ENCODE data around the gene SLC39A11.

SLC39A11 gene

DNA sequence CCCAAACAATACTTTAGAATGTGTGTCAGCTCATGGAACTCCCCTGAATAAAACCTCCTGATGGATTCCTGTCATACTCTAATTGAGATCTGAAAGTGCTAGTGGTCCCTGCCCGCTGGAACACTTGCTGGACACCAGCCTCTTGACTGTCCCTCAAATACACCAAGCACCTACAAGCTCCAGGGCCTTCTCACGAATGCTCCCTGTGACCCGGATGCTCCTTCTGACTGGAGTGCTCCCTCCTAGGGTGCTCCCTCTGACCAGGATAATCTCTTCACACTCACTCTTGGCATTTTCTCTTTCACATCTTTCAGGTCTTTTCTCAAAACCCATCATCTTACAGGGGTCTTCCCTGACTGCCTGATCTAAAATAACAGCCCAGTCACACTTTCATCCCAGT is 205.9 kb downstream of the SLC39A11 start:
- no peak for DNase-seq (ENCODE audit: extremely low read depth in 1 of 2, low read depth in 1 of 2)

DNA sequence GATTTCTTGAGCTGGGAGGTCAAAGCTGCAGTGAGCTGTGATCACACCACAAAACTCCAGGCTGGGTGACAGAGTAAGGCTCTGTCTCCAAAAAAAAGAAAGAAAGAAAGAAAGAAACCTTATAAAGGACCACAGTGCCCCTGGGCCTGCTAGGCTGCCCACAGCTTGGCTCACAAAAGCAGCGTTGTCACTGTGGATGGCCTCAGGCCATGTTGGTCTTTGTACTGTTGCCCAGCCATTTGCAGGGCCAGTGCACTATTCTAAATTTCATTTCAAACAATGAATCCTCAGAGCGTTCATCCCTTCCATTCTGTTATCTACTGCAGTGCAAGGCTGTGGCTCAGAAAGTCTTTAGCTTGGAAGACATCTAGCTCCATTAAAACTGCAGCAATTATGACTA is 208.4 kb downstream of the SLC39A11 start:
- no peak for DNase-seq (ENCODE audit: extremely low read depth in 1 of 2, low read depth in 1 of 2)

DNA sequence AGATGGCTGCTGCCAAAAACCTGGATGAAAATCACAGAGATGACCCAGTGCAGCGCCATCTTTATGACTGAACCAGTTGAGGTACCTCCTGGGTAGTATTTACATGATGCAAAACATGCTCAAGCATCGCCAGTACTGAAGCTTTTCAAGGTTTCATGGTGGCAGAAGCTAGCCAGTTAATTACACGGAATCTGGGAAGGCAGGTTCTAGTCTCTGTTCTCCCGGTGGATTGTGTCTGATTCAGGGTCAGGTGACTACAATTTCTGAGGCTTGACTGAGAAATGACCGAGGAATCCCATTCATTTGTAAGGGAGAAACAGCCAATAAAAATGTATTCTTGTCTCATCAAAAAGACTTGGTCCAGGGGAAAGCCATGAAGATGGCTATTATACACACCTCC is 209.1 kb downstream of the SLC39A11 start:
- no peak for DNase-seq (ENCODE audit: extremely low read depth in 1 of 2, low read depth in 1 of 2)

DNA sequence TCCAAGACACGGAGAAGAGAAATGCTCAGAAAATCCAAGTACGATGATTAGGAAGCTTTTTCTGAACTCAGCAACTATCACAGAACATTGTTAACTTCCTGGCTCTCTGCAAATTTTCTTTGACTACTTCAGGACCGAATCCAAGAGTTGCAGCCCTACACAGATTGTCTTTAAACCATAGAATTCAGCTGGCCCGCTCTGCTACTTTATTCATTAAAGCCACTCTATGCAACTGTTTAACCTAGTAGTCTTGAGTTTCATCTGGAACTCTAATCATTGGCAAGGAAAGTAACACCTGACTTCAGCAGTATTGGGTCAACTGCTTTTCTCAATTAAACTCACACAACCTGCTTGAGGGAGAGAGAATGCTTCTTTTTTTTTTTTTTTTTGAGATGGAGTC is 210.1 kb downstream of the SLC39A11 start:
- DNase-seq (ENCODE audit: extremely low read depth in 1 of 2, low read depth in 1 of 2), result no peak

DNA sequence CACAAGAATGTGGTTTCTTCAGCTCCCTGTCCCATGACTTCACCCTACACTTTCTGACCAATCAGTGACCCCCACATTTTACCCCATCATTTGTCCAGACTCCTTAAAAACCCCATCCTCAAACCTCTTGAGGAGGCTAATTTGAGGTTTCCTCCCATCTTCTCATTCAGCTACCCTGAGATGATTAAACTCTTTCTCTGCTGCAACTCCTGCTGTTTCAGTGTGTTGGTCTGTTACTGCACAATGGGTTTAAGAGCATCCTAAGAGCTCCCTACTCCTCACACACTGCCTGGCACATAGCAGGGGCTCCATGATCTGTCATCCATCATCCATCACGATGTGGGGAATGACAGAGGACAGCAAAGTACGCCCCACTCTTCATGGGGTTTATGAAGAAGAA is 212.6 kb downstream of the SLC39A11 start:
- DNase-seq (ENCODE audit: extremely low read depth in 1 of 2, low read depth in 1 of 2), result no peak

DNA sequence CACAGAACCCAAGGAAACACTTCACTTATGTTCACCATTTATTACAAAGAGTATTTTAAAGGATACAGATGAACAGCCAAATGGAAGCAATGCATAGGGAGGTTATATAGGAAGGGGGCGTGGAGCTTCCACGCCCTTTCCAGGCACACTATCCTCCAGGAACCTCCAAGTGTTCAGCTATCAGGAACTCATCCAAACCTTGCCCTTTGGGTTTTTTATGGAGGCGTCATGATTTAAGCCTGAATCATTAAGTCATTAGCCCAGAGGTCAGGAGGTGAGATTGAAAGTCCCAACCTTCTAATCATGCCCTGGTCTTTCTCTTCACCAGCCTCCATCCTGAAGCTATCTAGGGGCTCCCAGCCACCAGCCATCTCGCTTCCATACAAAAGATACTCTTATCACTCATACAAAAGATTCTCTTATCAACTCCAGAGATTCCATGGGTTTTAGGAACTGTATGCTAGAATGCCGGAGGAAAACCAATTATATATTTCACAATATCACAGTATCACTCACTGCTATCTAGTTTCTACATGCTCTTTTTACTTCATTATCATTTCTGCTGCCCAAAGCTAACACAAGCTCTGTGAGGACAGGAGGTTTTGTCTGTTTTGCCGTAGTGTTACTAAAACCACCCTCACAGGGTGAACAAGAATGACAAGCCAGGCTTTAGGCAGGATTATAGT is 213.4 kb downstream of the SLC39A11 start:
- no peak for DNase-seq (ENCODE audit: extremely low read depth in 1 of 2, low read depth in 1 of 2)

DNA sequence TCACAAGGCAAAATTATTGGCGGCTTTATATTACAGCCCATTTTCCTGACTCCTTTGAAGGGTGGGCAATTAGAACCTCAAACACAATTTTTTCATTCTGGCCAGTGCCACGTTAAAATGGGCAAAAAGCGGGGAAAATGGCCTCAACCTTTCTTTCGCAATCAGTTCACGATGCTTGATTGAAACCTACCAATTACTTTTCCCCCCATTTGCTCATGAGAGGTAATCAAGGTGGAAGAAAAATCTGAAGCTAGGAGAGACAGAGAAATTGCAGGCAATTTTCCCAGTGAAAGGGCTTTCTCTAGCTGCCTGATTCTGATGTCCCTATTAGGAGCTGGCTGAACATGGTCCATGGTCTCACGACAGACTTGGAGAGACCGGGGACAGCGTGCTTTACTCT is 215.1 kb downstream of the SLC39A11 start:
- DNase-seq (ENCODE audit: extremely low read depth in 1 of 2, low read depth in 1 of 2), result no peak

DNA sequence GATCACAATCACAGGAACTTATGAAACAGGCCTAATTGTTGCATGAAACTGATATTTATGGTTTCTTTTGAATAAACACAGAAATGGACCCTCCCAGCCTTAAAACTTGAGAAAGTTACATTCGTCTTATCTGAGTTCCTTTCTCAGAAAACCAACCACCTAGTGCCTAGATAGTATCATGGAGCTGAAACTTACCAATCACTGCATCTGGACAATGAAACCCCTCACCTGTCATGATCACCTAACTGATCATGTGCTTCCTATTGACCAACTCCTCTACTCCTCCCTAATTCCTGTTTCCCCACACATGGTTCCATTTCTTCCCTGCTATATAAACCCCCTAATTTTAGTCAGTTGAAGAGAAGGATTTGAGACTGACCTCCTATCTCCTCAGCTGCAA is 216.1 kb downstream of the SLC39A11 start:
- no peak for DNase-seq (ENCODE audit: extremely low read depth in 1 of 2, low read depth in 1 of 2)

DNA sequence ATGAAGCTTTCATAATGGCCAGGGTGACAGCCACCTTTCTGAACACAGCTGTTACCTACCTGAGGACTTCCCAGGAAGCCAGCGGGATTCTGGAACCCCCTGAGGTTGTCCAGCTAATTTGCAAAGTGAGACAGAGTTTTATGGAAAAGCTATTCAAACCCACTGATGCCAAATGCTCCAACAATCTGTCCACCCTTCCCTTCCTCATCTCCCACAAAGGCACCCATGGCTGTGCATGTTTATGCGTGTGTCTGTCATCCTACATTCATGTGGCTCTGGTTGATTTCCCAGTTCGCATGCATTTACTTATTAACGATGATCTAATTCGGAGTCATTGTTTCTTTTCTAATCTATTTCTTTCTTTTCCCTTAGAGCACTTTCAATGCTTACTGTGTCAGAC is 217.1 kb downstream of the SLC39A11 start:
- DNase-seq (ENCODE audit: extremely low read depth in 1 of 2, low read depth in 1 of 2), result no peak

DNA sequence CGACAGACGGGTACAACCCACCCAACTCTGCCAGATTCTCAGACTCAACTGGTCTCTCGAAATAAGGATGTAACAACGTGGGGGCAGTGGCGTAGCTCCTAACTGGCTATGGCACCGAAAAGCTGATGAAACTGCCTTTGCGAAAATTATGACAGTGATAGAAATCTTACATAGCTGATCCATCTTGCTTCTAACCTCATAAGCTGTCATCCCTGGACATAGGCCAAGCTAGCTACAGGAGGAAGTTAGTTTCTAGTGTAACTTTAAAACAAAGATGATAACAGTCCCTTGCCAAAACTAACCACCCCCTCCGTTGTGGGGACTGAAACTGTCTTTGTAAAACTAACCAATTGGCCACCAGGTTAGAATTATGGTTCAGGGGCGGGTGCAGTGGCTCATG is 220.1 kb downstream of the SLC39A11 start:
- DNase-seq (ENCODE audit: extremely low read depth in 1 of 2, low read depth in 1 of 2), result no peak

DNA sequence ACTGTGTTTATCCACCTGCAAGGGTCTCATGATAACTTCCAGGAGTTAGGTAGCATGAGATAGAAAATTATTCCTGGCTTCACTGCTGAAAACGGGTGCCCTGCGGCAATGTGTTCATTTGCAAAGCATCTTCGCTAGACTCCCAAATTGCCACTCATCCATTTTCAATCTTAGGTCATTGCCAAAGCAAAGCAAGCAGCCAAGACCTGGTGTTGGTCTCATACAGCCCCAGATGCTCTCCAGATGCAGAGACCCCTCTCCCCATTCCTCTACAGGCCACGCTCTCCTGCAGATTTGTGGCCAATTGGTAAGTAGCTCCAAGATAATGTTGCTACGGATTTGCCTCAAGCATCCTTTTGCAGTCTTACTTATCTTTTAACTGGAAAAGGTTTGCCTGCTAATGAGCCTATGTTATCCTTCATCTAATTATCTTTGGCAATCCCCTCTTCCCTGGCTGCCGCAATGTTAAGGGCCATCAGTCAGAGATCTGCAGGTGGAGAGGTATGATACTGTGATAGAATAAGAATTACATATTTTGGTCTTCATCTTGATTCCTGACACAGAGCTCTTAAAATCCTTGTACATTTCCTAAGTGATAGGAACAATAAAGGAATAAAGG is 222.0 kb downstream of the SLC39A11 start:
- DNase-seq (ENCODE audit: extremely low read depth in 1 of 2, low read depth in 1 of 2), result no peak

DNA sequence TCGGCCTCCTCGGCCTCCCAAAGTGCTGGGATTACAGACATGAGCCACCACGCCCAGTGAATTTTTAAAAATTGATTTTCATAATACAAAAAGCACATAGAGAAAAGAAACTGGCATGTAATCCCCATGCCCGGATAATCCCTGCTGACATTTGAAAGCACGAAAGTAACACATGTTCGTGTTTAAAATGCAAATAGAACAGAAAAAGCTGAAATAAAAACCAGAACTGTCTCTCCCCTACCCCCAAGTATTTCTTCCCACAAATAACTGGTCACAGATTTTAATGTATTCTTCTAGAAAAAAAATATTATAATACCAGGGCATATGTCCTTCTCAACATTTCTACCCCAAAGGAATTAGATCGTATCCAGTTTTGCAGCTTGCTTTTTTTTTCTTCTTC is 222.9 kb downstream of the SLC39A11 start:
- DNase-seq (ENCODE audit: extremely low read depth in 1 of 2, low read depth in 1 of 2), result no peak

DNA sequence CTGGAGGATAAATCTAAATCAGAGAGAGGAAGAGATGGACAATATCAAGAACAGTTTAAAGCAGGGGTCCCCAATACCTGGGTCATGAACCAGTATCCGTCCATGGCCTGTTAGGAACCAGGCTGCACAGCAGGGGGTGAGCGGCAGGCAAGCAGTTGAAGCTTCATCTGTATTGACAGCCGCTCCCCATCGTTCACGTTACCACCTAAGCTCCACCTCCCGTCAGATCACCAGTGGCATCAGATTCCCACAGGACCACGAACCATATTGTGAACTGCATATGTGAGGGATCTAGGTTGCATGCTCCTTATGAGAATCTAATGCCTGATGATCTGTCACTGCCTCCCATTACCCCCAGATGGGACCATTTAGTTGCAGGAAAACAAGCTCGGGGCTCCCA is 226.5 kb downstream of the SLC39A11 start:
- no peak for DNase-seq (ENCODE audit: extremely low read depth in 1 of 2, low read depth in 1 of 2)

DNA sequence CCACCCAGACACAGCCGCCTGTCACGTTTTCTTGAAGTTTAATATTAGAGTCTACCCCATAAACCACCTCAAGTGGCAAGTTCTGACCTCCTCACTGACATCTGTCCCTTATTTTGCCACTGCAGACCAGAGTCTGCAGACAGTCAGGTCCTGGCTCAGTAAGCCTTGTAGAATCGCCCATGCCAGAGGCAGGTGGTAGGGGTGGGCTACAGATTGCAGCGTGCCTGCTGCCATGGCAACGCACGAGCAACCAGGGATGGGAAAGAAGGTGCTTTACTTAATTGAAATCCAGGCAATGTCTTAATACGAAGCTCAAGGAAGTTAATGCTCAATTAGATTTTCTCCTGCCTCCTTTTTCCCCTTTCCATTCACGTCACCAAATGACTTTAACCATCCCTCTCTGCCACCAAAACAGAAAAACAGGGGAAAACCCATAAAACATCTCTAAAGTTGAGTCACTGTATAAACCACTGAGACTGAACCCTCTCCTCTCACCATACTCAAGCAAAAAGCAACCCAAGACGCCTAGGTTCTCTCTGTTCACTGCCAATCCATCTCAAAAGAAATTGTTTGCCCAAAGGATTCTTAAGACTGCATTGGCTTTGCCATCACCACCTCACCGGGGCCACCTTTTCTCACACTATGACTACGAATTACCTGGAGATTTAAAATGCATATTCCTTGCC is 228.8 kb downstream of the SLC39A11 start:
- DNase-seq (ENCODE audit: extremely low read depth in 1 of 2, low read depth in 1 of 2), result no peak

DNA sequence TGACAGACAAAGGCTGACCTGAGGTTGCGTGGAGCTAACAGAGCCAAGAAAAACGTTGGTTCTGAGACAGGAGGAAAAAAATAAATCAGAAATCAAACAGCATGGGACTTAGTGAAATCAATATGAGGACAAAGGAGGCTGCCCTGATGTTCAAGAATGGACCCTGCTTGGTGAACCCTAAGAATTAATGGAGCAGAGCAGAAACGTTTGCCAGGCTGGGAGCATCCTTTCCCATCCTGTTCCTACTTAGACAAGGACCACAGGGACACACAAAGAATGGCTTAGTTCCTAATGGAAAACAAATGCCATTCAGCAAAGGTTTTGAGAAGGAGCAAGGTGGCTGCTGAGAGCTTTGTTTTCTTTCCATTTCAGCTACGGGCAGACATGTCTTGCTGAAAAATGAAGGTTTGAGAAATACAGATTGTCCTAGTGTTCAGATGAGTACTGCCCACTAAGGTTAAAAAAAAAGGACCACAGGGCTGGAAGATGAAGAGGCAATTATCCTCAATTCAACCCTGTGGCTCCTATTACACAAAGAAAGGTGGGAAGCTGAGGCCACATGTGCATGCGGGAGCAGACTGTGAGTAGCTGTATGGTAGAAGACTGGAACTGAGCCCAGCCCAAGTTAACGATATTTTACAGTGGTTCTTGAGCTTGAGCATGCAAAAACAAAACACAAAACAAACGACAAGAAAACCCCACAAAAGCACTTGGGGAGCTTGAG is 230.1 kb downstream of the SLC39A11 start:
- no peak for DNase-seq (ENCODE audit: extremely low read depth in 1 of 2, low read depth in 1 of 2)

DNA sequence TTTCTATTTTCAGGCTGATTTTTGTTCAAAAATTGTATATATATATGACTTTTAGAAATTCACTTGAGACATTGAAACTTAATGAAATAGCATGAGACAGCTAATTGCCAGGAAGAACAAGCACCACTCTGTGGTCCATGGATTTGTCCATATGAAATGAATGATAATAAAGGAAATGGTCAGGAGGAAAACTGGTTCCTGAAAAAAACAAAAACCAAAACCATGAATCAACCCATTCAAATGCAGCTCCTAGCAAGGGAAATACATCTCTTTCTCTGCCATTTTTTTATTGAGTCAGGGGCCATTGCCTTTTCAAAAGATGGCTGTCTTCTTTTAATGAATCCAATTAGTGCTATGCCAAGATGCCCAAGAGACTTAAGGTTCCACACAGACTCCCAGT is 230.7 kb downstream of the SLC39A11 start:
- no peak for DNase-seq (ENCODE audit: extremely low read depth in 1 of 2, low read depth in 1 of 2)

DNA sequence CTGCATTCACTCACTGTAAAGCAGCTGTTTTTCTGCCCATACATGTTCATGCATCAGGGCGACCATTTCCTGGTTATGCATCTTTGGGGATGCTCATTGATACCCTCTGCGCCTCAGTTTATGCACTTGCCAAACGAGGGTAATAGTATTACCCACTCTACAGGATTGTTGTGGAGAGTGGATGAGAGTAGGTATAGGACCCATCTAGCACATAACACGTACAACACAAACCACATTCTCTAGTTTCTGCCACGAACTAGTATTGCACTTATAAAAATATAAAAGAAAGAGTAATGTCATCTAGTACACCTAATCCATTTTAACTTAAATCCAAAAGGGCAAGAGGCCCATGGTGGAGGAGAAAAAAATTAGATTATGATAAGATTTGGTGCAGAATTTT is 231.7 kb downstream of the SLC39A11 start:
- no peak for DNase-seq (ENCODE audit: extremely low read depth in 1 of 2, low read depth in 1 of 2)

DNA sequence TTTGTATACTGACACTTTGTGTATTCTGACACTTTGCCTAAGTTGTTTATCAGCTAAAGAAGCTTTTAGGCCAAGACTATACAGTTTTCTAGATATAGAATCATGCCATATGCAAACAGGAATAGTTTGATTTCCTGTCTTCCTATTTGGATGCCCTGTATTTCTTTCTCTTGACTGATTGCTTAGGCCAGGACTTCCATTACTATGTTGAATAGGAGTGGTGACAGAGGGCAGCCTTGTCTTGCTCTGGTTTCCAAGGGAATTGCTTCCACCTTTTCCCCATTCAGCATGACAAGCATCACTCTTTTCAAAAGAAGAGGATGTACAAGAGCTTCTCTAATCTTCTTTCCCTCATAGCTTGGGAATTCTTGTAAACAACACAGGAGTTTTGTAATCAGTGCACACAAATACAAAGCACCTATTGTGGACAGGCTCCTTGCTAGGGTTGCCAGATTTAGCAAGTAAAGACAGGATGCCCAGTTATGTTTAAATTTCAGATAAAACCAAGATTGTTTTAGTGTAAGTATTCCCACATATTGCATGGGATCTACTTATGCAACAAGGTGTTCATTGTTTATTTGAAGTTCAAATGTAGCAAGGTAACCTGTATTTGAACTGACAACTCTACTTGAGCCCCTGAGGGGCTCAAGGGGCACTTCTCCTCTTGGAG is 233.5 kb downstream of the SLC39A11 start:
- DNase-seq (ENCODE audit: extremely low read depth in 1 of 2, low read depth in 1 of 2), result no peak

DNA sequence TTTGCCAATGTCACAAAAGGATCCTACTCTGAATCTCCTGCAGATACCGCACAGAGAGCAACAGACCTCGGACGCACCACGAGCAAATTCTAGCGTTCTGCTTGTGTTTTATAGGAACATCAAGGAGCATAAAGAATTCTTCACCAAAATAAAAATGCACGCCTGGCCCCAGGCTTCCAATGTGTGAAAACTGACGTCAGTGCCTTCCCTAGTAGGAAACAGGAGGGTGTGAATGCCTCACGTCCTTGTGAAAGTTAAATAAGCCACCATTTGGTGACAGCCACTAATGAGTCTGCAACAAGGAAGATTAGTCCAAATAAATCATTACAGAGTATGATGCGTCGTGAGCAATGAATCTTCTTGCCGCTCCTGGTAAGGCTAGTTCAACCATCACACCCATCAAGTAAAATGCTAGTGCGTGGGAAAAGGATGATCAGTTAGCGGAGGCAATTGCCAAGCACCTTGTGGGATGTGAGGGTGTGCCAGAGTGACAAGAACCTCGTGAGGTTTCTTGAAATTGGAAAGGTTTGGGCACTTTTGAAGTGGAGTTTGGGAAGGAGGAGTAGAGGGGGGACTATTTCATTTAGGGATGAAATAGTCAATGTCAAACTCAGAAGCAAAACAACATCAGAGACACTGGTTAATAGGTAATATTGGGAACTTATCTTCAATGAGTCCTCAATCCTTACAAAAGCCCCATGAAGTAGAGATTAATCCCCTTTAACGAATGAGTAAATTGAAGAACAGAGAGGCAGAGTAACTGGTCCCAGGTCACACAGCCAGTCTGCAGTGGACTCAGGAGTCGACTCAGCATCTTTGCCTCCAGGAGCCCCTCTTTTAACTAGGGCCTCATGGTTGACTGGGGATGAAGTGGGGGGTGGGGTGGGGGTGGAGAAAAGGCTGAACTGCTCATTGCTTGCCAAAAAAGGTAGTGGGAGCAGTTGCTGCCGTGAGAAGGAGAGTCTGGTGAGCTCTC is 238.8 kb downstream of the SLC39A11 start:
- no peak for DNase-seq (ENCODE audit: extremely low read depth in 1 of 2, low read depth in 1 of 2)

Measured in stimulated activated CD8-positive, alpha-beta memory T cell treated with anti-CD3 and anti-CD28 coated beads, Interleukin-7, amount 100 ng/mL, for 48 hours (primary cell).